GM13977 (cell line): ENCODE results near the gene AMFR.

Experiments
- DNase-seq: peaks from one replicate; pipeline ENCODE4 v3.0.0; 2012; ENCODE audit warnings: low spot score
- CTCF ChIP-seq: IDR thresholded peaks from 2 replicates; pipeline ENCODE4 v1.5.1; 2012; ENCODE audit warnings: mild to moderate bottlenecking, control low read depth; ENCODE audit not compliant: insufficient read depth; ENCODE audit errors: extremely low read depth, missing control alignments
- in situ Hi-C: fragments of 300-500 bp; cut with MboI; formaldehyde crosslinking; loops from one replicate; pipeline ENCODE4 v1.12.0; 2022; ENCODE audit warnings: low sequenced_read_pairs, low pct_unique_long_range_greater_than_20kb, mixed read lengths, inconsistent platforms; ENCODE audit not compliant: unreplicated experiment

Gene AMFR

GRCh38 chr16:56413381-56413780 is 12.0 kb downstream of the AMFR start:
- TF ChIP-seq CTCF, result no peak
- DNase-seq, result no peak
- in situ Hi-C loops, result no loop called here

GRCh38 chr16:56411624-56412023 is 13.7 kb downstream of the AMFR start:
- in situ Hi-C loops, result no loop called here
- DNase-seq, result no peak
- TF ChIP-seq CTCF, result no peak

- in situ Hi-C loops, result no loop called here
- no peak for TF ChIP-seq CTCF
- DNase-seq, result no peak
Measured at GRCh38 chr16:56411123-56411522, 14.2 kb downstream of the AMFR start.

- TF ChIP-seq CTCF, result no peak
- in situ Hi-C loops, result no loop called here
- no peak for DNase-seq
Measured at GRCh38 chr16:56409195-56409594, 16.1 kb downstream of the AMFR start.

- DNase-seq, result no peak
Measured at GRCh38 chr16:56408379-56409098, 16.8 kb downstream of the AMFR start.

GRCh38 chr16:56405977-56406672 is 19.2 kb downstream of the AMFR start:
- no peak for TF ChIP-seq CTCF
- no peak for DNase-seq
- in situ Hi-C loops, result no loop called here

More at GRCh38 chr16:56408379-56409098, 16.8 kb downstream of the AMFR start:
- in situ Hi-C loops, result no loop called here
- TF ChIP-seq CTCF, result no peak
